GM21786 (cell line): Measurements from ENCODE around the gene ARVCF.

Source experiments
- ATAC-seq: cut with Tn5 transposase; IDR thresholded peaks from one replicate; pipeline ENCODE4 v1.9.1; 2021; ENCODE audit not compliant: unreplicated experiment

The ARVCF gene

DNA sequence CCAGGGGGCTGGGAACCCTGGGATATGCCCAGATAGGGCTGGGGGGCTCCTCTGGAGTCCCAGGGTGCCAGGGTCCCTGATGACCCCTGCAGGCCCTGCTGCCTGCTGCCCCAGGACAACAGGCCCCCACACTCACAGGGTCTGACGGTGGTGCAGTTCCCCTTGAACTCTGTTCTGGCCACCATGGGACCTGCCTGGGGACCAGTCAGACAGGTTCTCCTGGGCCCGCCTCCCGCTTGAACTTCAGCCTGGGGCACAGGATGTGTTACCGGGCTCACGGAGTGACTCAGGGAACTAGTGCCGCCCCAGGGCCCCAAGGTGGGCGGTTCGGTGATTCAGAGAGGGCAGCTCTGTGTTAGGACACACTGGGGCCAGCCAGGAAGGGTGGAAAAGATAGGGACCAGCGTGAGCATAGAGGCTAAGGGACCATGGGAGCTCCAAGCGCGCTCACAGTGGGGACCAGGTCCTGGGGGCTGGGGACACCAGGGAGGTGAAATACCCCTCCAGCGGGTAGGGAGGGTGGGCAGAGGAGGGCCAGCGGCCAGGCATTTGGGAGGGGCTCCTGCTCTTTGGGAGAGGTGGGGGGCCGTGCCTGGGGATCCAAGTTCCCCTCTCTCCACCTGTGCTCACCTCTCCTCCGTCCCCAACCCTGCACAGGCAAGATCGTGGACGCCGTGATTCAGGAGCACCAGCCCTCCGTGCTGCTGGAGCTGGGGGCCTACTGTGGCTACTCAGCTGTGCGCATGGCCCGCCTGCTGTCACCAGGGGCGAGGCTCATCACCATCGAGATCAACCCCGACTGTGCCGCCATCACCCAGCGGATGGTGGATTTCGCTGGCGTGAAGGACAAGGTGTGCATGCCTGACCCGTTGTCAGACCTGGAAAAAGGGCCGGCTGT lies 53.5 kb downstream of the ARVCF start:
- no peak for ATAC-seq

DNA sequence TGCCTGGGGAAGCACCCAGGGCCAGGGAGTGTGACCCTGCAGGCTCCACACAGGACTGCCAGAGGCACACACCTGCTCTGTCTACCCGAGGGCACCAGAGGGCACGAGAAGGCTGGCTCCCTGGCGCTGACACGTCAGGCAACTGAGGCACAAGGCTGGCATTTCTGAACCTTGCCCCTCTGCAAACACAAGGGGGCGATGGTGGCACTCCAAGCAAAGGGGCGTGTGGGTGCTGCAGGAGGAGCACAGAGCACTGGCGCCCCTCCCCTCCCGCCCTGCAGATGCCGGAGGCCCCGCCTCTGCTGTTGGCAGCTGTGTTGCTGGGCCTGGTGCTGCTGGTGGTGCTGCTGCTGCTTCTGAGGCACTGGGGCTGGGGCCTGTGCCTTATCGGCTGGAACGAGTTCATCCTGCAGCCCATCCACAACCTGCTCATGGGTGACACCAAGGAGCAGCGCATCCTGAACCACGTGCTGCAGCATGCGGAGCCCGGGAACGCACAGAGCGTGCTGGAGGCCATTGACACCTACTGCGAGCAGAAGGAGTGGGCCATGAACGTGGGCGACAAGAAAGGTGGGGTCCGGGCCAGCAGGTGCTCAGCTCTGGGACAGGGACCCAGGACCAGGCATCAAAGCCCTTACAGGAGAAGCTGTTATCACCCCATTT lies 54.2 kb downstream of the ARVCF start:
- ATAC-seq, result no peak

DNA sequence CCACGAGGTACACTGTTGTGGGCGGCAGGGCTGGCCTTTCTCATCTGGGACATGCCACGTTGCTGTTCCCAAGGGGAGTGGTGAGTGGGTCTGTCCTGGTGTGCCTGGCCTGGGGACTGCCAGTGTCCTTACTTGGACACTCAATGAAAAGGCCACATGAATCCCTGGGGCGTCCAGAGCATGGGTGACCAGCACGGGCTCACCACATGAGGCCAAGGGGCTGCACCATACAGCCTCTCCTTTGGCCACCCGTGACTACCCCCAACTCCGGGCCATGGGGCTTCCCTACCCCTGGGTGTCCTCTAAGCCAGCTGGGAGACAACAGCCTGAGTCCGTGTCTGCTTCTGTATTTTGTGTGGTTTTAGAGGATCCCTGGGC lies 54.8 kb downstream of the ARVCF start:
- no peak for ATAC-seq

DNA sequence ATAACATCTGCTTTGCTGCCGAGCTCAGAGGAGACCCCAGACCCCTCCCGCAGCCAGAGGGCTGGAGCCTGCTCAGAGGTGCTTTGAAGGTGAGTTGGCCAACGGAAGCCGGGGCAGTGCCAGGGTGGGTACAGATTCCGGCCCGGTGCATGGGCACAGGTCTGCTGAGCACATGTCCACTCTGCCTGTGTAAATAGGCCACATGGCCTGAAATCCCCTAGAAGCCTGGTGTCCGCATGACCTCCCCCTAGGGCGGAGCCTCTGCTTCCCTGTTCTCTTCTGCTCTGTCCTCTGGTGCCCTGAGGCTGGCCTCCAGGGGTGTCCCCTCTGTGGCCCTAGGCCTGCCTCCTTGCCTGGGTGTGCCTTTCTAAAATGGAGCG lies 55.4 kb downstream of the ARVCF start:
- ATAC-seq, result no peak

DNA sequence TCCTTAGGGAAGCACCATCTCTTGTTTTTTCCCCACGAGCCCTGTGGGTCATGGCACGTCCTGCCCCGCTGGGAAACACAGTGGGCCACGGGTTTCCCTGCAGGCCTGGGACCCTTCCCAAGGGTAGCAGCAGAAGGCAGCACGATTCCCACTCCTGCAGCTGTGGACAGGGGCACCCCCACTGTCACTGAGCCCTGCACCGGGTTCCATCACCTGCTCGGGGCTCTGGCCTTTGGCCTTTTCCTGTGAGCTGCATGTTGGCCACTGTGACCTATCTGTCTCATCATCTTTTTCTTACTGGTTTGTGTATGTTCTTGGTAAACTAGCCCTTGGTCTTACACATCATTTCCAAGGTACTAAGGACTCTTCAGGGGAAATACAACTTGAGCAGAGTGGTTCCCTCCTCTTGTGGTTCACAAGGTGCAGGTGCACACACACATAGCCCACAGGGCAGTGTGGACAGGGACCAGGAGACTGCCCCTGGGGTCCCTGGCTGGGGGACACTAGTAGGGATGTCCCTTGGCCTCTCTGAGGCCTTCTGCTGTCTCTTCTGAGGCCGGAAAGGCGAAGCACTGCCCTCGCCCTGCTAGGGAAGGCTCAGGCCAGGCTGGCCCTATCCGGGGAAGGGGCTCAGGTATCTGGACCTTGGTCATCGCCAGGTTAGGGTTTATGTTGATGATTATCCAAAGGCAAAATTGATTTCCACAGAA lies 56.0 kb downstream of the ARVCF start:
- no peak for ATAC-seq

DNA sequence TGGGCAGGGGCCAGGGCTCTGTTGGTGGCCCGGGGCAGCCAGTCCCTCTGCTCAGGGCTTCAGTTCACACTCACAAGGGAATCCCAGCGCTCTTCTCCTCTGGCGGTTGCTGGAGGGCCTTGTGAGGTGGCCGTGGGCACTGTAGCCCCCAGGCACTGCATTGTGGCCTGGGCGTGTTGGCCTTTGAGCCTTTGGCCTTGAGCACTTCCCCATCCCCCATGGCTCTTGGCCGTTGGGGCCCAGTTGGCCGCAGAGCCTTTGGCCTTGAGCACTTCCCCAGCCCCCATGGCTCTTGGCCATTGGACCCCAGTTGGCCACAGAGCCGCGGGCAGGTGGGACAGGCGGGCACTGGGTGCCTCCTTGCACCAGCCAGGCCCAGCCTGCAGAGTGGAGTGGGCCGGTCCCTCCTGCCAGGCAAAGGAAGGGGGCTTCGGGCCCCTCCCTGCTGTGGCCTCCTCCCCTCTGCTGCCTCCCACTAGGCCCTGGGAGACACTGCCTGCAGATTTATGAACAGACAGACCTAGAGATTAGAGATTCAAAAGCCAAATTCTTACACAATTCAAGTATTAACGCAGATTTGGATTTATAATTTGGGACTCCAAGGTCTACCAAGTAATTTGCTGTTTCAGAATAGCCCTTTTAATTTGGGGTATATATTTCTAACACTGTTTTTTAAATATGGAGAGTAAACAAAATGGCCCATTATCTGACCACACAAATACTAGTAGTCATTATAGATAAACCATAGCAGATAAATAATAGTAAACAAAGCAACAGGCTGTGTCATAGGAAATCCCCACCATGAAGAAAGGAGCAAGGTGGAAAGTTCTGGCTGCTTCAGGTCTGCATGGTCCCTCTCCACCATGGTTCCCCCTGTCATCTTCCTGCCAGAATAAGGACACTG lies 56.8 kb downstream of the ARVCF start:
- no peak for ATAC-seq

DNA sequence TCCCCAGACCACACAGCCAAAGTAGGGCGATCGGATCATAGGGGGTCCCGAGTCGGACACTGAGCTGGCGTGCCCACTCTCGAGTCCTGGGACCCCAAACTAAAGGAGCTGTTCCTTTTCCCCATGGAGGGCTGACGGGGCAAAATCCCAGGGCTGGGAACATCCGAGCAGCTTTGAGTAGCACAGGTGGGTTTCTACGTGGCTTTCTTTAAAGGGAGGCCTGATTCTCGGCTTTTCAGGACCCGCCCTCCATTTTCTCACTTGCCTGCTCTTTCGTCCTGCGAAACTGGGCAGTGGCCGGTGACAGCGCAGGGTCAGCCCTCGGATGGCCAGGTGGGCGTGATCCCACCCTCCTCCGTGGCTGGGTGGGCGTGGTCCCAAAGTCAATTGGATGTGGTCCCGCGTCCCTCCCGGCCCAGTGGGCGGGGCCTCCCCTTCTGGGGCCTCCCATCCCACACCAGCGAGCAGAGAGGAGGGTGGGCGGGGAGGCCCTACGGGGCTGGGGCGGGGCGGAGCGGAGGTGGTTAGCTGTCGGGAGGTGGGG lies 57.5 kb downstream of the ARVCF start:
- no peak for ATAC-seq

DNA sequence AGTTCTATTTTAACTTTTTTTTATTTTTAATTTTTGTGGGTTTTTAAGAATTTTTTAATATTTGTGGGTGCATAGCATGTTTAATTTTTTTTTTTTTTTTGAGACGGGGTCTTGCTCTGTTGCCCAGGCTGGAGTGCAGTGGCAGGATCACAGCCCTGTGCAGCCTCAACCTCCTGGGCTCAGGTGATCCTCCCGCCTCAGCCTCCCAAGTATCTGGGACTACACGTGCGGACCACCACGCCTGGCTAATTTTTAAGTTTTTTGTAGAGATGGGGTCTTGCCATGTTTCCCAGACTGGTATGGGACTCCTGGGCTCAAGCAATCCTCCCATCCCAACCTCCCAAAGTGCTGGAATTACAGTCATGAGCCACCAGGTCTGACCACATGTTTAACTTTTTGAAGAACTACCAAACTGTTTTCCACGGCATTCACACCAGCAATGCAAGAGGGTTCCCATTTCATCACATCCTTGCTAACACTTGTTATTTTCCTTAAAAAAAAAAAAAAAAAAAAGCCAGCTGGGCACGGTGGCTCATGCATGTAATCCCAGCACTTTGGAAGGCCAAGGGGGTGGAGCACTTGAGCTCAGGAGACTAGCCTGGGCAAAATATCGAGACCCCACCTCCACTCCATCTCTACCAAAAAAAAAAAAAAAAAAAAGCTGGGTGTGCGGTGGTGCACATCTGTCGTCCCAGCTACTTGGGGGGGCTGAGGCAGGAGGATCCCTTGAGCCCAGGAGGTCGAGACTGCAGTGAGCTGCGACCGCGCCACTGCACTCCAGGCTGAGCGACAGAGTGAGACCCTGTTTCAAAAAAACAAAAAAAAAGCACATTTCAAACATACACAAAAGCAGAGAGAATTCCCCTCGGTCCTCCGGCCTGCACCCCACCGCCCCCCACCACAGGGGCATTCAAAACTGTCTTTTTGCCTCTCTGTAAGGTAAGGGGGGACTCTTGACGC lies 58.3 kb downstream of the ARVCF start:
- no peak for ATAC-seq

DNA sequence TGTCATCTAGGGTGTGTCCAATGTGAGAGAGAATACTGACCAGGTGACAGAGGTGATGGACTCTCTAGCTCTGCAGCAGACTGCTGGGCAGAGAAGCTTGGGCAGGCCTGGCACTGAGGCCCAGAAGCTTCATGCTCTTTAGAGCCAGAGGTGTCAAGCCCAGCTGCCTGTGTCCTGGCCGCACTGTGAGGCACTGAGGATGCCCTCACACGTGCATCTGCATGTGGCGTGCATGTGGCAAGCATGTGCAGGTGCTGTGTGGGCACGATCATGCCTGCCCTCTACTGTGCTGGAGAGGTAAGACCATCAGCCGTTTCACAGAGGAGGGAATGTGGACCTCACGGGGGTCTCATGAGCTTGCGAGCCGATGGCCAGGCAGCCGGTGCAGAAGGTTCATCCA lies 59.2 kb downstream of the ARVCF start:
- no peak for ATAC-seq

DNA sequence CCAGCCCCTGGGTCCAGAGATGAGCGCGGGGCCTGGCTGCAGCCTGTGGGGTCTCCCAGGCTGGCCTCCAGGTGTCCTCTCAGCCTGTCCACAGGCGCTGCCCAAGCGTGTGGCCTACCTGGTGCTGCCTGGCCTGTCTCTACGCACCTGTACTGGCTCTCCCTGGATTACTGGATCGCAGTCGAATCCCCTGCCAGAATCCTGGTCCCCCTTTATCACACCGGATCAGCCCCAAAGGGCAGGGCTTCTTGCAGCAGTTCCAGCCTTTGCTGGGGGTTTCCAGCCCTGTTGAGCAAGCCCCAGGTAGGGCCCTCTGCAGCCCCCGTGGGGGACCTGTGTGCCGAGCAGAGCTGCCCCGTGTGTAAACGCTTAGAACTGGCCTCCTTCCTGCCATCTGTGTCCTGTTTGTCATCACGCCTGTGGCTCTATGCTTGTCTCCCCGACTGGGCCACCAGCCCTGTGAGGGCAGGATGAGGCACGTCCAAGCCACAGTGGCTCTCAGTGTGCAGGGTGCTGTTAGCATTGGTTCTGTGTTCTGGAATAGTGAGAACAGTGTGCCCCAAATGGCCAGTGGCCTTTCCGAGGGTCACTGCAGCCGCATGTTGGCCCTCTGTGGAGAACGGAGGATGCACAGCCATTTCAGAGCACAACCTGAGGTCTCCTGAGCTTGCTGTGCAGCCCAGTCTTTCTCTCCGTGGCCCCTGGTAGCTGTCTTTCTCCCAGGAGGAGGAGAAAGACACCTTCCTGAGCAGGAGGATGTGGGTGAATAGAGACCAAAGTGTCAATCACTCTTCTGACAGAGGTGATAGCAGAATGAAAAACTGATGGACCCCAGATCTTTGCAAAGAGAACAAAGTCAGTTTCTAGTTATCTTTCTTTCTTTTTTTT lies 61.1 kb downstream of the ARVCF start:
- no peak for ATAC-seq

DNA sequence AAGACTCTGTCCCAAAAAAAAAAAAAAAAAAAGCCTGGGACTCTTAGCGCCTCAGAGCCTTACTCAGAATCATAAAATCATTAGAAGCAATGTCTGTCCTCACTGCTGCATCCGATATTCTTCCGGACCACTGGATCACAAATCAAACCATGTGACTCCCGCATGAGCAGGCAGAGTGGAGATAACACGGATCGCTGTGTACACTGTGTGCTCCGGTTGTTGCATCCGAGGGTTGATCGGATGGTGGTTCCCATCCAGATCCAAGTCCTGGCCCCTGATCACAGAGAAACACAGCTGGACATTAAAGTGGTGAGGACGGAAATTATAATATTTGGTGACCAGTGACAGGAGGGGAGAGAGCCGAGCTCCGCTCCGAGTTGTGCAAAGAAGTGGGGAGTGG lies 65.3 kb downstream of the ARVCF start:
- ATAC-seq, result no peak

DNA sequence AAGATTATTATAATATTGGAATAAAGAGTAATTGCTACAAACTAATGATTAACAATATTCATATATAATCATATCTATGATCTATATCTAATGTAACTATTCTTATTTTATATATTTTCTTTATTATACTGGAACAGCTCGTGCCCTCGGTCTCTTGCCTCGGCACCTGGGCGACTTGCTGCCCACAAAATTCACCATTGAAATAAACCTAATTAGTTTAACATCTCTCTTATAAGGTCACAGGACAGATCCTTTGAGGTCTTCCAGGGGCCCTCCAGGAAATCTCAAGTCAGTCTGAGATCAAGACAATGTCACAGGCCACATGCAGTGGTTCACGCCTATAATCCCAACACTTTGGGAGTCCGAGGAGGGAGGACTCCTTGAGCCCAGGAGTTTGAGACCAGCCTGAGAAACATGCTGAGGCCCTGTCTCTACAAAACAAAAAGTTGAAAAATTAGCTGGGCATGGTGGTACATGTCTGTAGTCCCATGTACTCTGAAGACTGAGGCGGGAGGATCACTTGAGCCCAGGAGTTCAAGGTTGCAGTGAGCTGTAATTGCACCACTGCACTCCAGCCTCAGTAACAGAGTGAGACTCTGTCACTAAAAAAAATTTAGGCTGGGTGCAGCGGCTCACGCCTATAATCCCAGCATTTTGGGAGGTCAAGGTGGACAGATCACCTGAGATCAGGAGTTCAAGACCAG lies 68.4 kb downstream of the ARVCF start:
- no peak for ATAC-seq

DNA sequence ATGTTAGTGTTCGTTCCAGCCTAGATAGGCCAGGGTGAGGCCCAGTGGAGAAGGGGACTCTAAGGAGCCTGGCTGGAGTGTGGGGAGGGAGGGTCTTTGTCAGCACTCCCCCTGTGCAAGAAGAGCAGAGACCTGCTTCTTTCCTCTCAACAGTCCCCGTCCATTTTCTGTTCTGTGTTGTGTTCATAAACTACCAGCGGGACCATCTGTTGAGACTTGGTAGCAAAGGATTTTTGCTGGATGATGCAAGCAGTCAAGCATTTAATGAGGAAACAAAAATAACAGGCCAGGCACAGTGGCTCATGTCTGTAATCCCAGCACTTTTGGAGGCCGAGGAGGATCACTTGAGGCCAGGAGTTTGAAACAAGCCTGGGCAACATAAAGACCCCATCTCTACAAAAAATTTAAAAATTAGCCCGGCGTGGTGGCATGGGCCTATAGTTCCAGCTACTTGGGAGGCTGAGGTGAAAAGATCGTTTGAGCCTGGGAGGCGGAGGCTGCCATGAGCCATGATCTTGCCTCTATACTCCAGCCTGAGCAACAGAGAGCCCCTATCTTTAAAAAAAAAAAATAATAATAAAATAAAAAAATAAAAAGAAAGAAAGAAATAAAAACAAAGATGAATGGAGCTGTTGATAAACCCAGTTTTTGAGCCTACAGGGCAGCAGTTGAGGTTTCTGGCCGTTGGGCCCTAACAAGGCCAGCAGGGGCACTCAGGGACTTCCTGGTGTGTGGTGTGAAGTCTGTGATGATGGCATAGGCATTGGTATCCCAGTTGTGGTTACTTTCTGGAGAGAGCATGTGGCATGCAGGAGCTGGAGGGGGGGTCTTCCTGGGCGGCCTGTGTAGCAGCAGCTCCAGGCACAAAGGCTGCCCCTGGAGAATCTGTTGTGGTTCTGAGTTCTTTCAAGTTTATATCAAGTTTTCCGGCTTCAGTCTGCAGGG lies 73.3 kb downstream of the ARVCF start:
- ATAC-seq, result no peak

DNA sequence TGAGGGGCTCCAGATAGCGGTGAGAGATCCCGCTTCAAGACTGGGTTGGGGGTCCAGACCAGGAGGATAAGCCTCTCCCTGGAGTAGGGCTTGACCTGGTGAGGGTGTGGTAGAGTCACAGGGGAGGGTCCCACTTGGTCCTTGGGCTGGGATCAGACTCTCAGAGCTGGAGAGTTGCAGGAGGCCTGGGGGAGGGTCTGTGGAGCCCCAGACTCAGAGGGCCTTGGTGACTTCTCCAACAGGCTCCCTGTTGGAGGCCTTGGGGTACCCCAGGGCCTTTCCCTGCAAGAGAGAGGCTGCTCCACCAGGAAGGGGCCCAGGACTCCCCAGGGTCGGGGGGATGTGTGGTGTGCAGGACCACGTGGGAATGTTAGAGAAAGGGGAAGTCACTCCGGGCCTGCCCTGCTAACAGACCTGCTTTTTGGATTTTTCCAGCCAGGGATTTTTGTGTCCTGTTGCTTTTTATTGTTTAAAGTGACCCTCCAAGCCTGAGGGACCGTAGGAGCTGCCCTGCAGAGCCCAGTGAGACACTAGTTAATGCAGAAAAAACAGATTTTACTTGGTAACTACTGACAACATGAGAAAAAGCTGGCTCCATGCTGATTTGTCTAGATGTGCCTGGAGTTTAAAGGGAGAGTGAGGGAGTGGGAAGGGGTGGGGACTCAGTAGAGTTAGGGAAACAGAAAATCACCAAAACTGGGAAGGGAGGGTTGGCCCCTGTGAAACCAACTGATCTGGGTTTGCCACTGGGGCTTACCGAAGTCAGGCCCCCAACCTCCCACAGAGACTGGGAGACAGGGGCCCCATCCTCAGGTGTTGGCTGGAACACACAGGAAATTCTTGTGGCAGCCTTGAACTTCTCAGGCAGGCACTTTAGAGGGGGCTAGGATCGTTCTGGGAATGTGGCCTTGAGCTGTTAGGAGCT lies 74.2 kb downstream of the ARVCF start:
- ATAC-seq, result no peak

DNA sequence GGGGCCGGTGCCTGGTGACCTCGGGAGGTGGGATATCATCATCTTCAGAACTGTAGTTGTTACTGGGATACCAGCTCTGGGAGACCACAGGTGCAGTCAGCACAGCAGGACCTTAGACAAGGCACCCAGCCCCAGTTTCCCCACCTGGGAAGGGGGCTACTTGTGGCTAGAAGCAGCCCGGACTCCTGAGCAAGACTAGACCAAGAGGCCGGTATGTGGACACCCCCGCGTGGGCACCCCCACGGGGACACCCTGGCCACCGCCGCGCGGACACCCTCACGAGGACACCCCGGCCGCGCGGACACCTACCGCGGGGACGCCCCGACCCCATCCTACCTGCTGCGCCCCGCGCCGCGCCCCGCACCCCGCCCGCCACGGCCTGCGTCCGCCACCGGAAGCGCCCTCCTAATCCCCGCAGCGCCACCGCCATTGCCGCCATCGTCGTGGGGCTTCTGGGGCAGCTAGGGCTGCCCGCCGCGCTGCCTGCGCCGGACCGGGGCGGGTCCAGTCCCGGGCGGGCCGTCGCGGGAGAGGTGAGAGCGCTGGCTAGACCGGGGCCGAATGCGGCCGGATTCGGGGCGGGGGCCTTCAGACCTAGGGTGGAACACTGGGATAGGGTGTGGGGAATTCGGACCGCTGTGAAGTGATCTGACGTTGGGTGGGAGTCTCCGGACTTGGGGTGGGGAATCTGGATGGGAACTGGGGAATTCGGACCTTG lies 75.1 kb downstream of the ARVCF start, which contains the start of the genes COMT and TXNRD2:
TSS of gene COMT (plus strand) at position 408 of the 718 bp plus-strand sequence. CDS start 20,755 bp downstream, outside the sequence.
TSS of gene TXNRD2 (minus strand) at position 454 of the 718 bp plus-strand sequence. CDS start at position 439, 15 bp downstream.
- no peak for ATAC-seq
